K562 (cell line): ENCODE measurements around the gene CNPY2. TPM values are rescaled to one million over a fixed set of nuclear protein-coding genes. Genes with fewer than 3 reads are reported as not detected.

Experiments
- ELF1 ChIP-seq: fragments of 200-800 bp; sonication (Bioruptor generic); IDR thresholded peaks from 2 replicates; pipeline ENCODE4 v1.6.1; 2016; ENCODE audit warnings: missing genetic modification characterization, missing compliant biosample characterization
- EP400 ChIP-seq: fragments of 450-650 bp; IDR thresholded peaks from 2 replicates; pipeline ENCODE4 v1.6.1; 2017; ENCODE audit warnings: antibody characterized with exemption, mild to moderate bottlenecking, moderate library complexity
- GATA2 ChIP-seq: sonication (generic); formaldehyde crosslinking; IDR thresholded peaks from 2 replicates; pipeline ENCODE4 v1.4.0; 2020; ENCODE audit warnings: mild to moderate bottlenecking, missing genetic modification reagents
- GATAD2A ChIP-seq: fragments of 450-650 bp; IDR thresholded peaks from 2 replicates; pipeline ENCODE4 v1.6.1; 2017
- HDAC2 ChIP-seq: fragments of 450-650 bp; IDR thresholded peaks from 2 replicates; pipeline ENCODE4 v1.6.1; 2016; ENCODE audit warnings: mild to moderate bottlenecking
- HDAC8 ChIP-seq: fragments of 450-650 bp; IDR thresholded peaks from 2 replicates; pipeline ENCODE4 v1.6.1; 2016; ENCODE audit warnings: mild to moderate bottlenecking, missing genetic modification characterization, moderate library complexity, missing compliant biosample characterization
- KDM5B ChIP-seq: fragments of 200-600 bp; sonication (generic); IDR thresholded peaks from 2 replicates; pipeline ENCODE4 v1.6.1; 2012; ENCODE audit warnings: low read depth, mild to moderate bottlenecking, moderate library complexity, low read length, control low read depth, inconsistent platforms; ENCODE audit not compliant: insufficient replicate concordance
- NR3C1 ChIP-seq: sonication (generic); formaldehyde crosslinking; IDR thresholded peaks from 2 replicates; pipeline ENCODE4 v1.8.1; 2022; ENCODE audit warnings: missing genetic modification reagents
- PBX2 ChIP-seq, 2 experiments: IDR thresholded peaks in 1 of 2; conservative IDR thresholded peaks in 1 of 2; 2 replicates each; pipeline ENCODE4 v1.6.1; 2016; ENCODE audit warnings: low read depth in 2 of 2, mild to moderate bottlenecking in 1 of 2, missing compliant biosample characterization in 1 of 2, missing genetic modification characterization in 1 of 2, moderate library complexity in 1 of 2
- RAD51 ChIP-seq: fragments of 450-650 bp; IDR thresholded peaks from 2 replicates; pipeline ENCODE4 v1.7.1; 2016; ENCODE audit warnings: low read depth, mild to moderate bottlenecking, borderline replicate concordance
- STAT5B ChIP-seq: fragments of 250-450 bp; sonication (Bioruptor Pico); IDR thresholded peaks from 2 replicates; pipeline ENCODE4 v1.8.0; 2021; ENCODE audit warnings: mild to moderate bottlenecking, inconsistent platforms
- SUPT5H ChIP-seq: fragments of 450-650 bp; IDR thresholded peaks from 2 replicates; pipeline ENCODE4 v1.6.1; 2016
- ZC3H4 ChIP-seq: sonication (generic); formaldehyde crosslinking; IDR thresholded peaks from 2 replicates; pipeline ENCODE4 v1.9.0; 2021; ENCODE audit warnings: missing genetic modification reagents, borderline replicate concordance
- ZFPM2 ChIP-seq: fragments of 250-450 bp; sonication (Bioruptor Pico); IDR thresholded peaks from 2 replicates; pipeline ENCODE4 v1.5.1; 2022; ENCODE audit warnings: mild to moderate bottlenecking
- ZNF146 ChIP-seq: IDR thresholded peaks from one replicate; pipeline ENCODE4 v1.6.1; 2018; ENCODE audit warnings: missing compliant biosample characterization; ENCODE audit not compliant: unreplicated experiment
- ZNF175 ChIP-seq: fragments of 200-800 bp; sonication (Bioruptor generic); IDR thresholded peaks from 2 replicates; pipeline ENCODE4 v1.6.1; 2016; ENCODE audit warnings: low read depth, mild to moderate bottlenecking, missing genetic modification characterization, missing compliant biosample characterization
- ZNF347 ChIP-seq: fragments of 450-650 bp; formaldehyde crosslinking; IDR thresholded peaks from 2 replicates; pipeline ENCODE4 v1.4.0; 2020; ENCODE audit warnings: low read depth, mild to moderate bottlenecking, moderate library complexity
- polyA plus RNA-seq, 8 experiments: library from polyadenylated mRNA; depleted of rRNA in 4 of 8; stranded (reverse) in 5 of 8; unstranded in 3 of 8; fragments of >200 nt; fragmentation: Nextera tagmentation in 2 of 8; fragmentation: Illumina TruSeq in 1 of 8; extraction: Ambion mirVana in 2 of 8; extraction: Trizol in 1 of 8; gene quantifications; 2 replicates each; pipeline versions ENCODE4 v1.2.1 to v1.2.3, GENCODE V29; 2011 to 2014; ENCODE audit warnings: inconsistent platforms in 1 of 8, missing spikeins in 1 of 8
- total RNA-seq, 7 experiments: library from RNA; depleted of rRNA in 6 of 7; stranded (reverse); fragments of >200 nt in 6 of 7; fragmentation: Illumina TruSeq in 2 of 7; extraction: Trizol in 2 of 7; gene quantifications; 2 replicates each; pipeline versions ENCODE4 v1.2.1 to v1.2.3, GENCODE V29; 2011 to 2021; ENCODE audit warnings: low replicate concordance in 1 of 7
- TF ChIP-seq, protein P1 (sequence below): fragments of 450-650 bp; IDR thresholded peaks from 2 replicates; pipeline ENCODE4 v1.6.1; 2016; ENCODE audit warnings: borderline replicate concordance
- TF ChIP-seq, protein P2 (sequence below): fragments of 450-650 bp; formaldehyde crosslinking; IDR thresholded peaks from 2 replicates; pipeline ENCODE4 v1.4.0; 2022; ENCODE audit warnings: missing genetic modification characterization
- TF ChIP-seq, protein P3 (sequence below): fragments of 200-800 bp; sonication (Bioruptor generic); IDR thresholded peaks from 2 replicates; pipeline ENCODE4 v1.6.1; 2017; ENCODE audit warnings: missing genetic modification characterization, missing compliant biosample characterization

Gene CNPY2
- total and polyA plus RNA-seq, 9 of the 15 experiments (the other 6 are each of a cell fraction or from before 2014, with no cell fraction given) = 33.8 to 190 (median 138) TPM

DNA sequence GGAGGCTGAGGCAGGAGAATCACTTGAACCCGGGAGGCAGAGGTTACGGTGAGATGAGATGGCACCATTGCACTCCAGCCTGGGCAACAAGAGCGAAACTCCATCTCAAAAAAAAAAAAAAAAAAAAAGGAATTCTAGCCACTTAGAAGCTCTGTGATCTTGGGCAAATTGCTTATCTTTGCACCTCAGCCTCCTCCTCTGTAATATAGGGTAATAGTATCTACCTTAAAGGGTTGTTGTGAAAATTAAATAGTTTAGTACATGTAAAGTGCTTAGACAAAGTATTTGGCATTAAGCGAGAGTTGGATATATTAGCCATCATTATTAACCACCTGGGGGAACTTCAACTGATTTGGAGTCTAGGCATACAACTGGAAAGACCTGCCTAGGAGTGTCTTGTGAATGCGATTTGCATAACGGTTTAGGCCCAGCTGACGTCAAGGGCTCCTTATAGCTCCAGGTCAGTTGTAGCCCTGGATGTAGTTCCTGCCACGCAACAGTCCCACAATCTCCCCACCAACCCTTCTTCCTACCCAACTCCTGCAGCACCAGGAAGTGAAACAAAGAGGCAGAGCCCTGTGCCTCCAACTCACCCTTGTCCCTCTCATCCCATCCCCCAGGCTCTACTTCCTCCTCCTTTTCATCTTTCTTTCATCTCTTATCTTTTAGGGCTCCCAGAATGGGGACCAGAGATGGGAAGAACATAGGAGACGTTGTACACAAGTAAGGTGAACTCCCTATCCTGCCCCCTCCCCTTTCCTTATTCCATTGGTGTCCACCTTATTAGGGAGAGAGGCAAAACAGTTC, 20.8 kb upstream of the CNPY2 start (continued):
- TF ChIP-seq, protein P1, sequence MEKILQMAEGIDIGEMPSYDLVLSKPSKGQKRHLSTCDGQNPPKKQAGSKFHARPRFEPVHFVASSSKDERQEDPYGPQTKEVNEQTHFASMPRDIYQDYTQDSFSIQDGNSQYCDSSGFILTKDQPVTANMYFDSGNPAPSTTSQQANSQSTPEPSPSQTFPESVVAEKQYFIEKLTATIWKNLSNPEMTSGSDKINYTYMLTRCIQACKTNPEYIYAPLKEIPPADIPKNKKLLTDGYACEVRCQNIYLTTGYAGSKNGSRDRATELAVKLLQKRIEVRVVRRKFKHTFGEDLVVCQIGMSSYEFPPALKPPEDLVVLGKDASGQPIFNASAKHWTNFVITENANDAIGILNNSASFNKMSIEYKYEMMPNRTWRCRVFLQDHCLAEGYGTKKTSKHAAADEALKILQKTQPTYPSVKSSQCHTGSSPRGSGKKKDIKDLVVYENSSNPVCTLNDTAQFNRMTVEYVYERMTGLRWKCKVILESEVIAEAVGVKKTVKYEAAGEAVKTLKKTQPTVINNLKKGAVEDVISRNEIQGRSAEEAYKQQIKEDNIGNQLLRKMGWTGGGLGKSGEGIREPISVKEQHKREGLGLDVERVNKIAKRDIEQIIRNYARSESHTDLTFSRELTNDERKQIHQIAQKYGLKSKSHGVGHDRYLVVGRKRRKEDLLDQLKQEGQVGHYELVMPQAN = peak; percentile 64; the same call in 1 of the 2 replicates
- TF ChIP-seq HDAC2 (peak; percentile 67), ELF1 (tag) (peak; percentile 94), GATA2 (0 out of 2 replicates have a peak, but pooled peaks have one; percentile 10), GATAD2A (no peak), NR3C1 (CRISPR knock-in tag) (no peak), EP400 (peak; percentile 91), KDM5B (peak; percentile 74), SUPT5H (peak; percentile 81), ZNF347 (CRISPR knock-in tag) (no peak), PBX2 (CRISPR knock-in tag; IDR thresholded peaks at IDR 0.05; ENCODE audit: low read depth) (no peak), PBX2 (tag; conservative IDR thresholded peaks at IDR 0.05; ENCODE audit: low read depth) (no peak), RAD51 (no peak), HDAC8 (tag) (peak; percentile 41; the same call in 1 of the 2 replicates), STAT5B (no peak), ZC3H4 (CRISPR knock-in tag) (no peak), ZNF146 (no peak), ZFPM2 (CRISPR knock-in tag) (no peak), ZNF175 (peak; percentile 84; the same call in 1 of the 2 replicates)
- TF ChIP-seq, protein P2, sequence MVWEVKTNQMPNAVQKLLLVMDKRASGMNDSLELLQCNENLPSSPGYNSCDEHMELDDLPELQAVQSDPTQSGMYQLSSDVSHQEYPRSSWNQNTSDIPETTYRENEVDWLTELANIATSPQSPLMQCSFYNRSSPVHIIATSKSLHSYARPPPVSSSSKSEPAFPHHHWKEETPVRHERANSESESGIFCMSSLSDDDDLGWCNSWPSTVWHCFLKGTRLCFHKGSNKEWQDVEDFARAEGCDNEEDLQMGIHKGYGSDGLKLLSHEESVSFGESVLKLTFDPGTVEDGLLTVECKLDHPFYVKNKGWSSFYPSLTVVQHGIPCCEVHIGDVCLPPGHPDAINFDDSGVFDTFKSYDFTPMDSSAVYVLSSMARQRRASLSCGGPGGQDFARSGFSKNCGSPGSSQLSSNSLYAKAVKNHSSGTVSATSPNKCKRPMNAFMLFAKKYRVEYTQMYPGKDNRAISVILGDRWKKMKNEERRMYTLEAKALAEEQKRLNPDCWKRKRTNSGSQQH = no peak; the same call in 1 of the 2 replicates
- TF ChIP-seq, protein P3, sequence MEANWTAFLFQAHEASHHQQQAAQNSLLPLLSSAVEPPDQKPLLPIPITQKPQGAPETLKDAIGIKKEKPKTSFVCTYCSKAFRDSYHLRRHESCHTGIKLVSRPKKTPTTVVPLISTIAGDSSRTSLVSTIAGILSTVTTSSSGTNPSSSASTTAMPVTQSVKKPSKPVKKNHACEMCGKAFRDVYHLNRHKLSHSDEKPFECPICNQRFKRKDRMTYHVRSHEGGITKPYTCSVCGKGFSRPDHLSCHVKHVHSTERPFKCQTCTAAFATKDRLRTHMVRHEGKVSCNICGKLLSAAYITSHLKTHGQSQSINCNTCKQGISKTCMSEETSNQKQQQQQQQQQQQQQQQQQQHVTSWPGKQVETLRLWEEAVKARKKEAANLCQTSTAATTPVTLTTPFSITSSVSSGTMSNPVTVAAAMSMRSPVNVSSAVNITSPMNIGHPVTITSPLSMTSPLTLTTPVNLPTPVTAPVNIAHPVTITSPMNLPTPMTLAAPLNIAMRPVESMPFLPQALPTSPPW (CRISPR knock-in tag) = no peak; the same call in none of the 2 replicates
